Esophagus muscularis mucosa (tissue), 4 donors: ENCODE data around the gene SECTM1.

Source experiments
- EP300 ChIP-seq: sonication (generic); formaldehyde crosslinking; IDR thresholded peaks from one replicate; pipeline ENCODE4 v1.6.1; 2017; ENCODE audit warnings: antibody characterized with exemption
- POLR2A ChIP-seq: fragments of 450-650 bp; IDR thresholded peaks from one replicate; pipeline ENCODE4 v1.6.1; 2017; ENCODE audit warnings: antibody characterized with exemption, moderate library complexity, mild to moderate bottlenecking, low read depth
- POLR2AphosphoS5 ChIP-seq, 2 donors: sonication (generic); formaldehyde crosslinking; IDR thresholded peaks; one replicate each; pipeline ENCODE4 v1.6.1; 2017; ENCODE audit warnings: antibody characterized with exemption in 2 of 2
- TF ChIP-seq, protein P1 (sequence below), 3 experiments: fragments of 200-600 bp in 2 of 3; fragments of 450-650 bp in 1 of 3; sonication (generic) in 2 of 3; IDR thresholded peaks; one replicate each; pipeline ENCODE4 v1.5.1; 2017 to 2019; ENCODE audit warnings: antibody characterized with exemption in 3 of 3, mild to moderate bottlenecking in 2 of 3, moderate library complexity in 1 of 3

- TF ChIP-seq, protein P1, sequence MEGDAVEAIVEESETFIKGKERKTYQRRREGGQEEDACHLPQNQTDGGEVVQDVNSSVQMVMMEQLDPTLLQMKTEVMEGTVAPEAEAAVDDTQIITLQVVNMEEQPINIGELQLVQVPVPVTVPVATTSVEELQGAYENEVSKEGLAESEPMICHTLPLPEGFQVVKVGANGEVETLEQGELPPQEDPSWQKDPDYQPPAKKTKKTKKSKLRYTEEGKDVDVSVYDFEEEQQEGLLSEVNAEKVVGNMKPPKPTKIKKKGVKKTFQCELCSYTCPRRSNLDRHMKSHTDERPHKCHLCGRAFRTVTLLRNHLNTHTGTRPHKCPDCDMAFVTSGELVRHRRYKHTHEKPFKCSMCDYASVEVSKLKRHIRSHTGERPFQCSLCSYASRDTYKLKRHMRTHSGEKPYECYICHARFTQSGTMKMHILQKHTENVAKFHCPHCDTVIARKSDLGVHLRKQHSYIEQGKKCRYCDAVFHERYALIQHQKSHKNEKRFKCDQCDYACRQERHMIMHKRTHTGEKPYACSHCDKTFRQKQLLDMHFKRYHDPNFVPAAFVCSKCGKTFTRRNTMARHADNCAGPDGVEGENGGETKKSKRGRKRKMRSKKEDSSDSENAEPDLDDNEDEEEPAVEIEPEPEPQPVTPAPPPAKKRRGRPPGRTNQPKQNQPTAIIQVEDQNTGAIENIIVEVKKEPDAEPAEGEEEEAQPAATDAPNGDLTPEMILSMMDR (IDR thresholded peaks at IDR 0.05): no peak
- TF ChIP-seq POLR2A: no peak
- no peak for TF ChIP-seq EP300
- TF ChIP-seq POLR2AphosphoS5 (IDR thresholded peaks at IDR 0.05): no peak
Measured at GRCh38 chr17:82344175-82344907, 10.8 kb upstream of the SECTM1 start.
